Gastroesophageal sphincter (tissue), 3 donors: Measurements from ENCODE around the gene WDR70.

ENCODE experiments used
- CTCF ChIP-seq, 4 experiments: fragments of 200-600 bp in 2 of 4; fragments of 450-650 bp in 2 of 4; sonication (generic) in 1 of 4; IDR thresholded peaks; one replicate each; pipeline ENCODE4 v1.5.1; 2017 to 2019; ENCODE audit warnings: antibody characterized with exemption in 4 of 4, mild to moderate bottlenecking in 2 of 4, moderate library complexity in 2 of 4
- POLR2A ChIP-seq, 2 donors: fragments of 450-650 bp; IDR thresholded peaks; one replicate each; pipeline ENCODE4 v1.6.1; 2017; ENCODE audit warnings: antibody characterized with exemption in 2 of 2, mild to moderate bottlenecking in 2 of 2, moderate library complexity in 1 of 2

- TF ChIP-seq CTCF (IDR thresholded peaks at IDR 0.05) (no peak), POLR2A (IDR thresholded peaks at IDR 0.05) (no peak)
Observed at GRCh38 chr5:37631939-37632338, 252.8 kb downstream of the WDR70 start.
